Gastroesophageal sphincter (tissue), 4 donors: ENCODE data around the gene NEK11. TPM values are rescaled to one million over a fixed set of nuclear protein-coding genes. Genes with fewer than 3 reads are reported as not detected.
"Not testable (repeated sequence)": the region's sequence is repeated elsewhere in the genome, so short reads cannot be mapped to it uniquely, and the experiment has no call there.

ENCODE experiments used
- ATAC-seq: fragments of 150-250 bp; one replicate; pipeline ENCODE4 v1.9.1; 2016; ENCODE audit warnings: mild to moderate bottlenecking, moderate library complexity
- H3K27ac ChIP-seq, 4 donors: fragments of 200-600 bp; sonication (generic) in 3 of 4; 1 replicate in 3 of 4; 2 replicates in 1 of 4; pipeline ENCODE4 v1.5.1; 2016 to 2019
- H3K27me3 ChIP-seq: fragments of 200-600 bp; sonication (generic); one replicate; pipeline ENCODE4 v1.5.1; 2019
- H3K36me3 ChIP-seq, 2 donors: fragments of 200-600 bp; sonication (generic); one replicate each; pipeline ENCODE4 v1.5.1; 2019; ENCODE audit warnings: control low read depth in 1 of 2
- H3K4me1 ChIP-seq, 3 donors: fragments of 200-600 bp; sonication (generic); 1 replicate in 2 of 3; 2 replicates in 1 of 3; pipeline ENCODE4 v1.5.1; 2016 to 2019; ENCODE audit warnings: control low read depth in 2 of 3
- H3K4me3 ChIP-seq, 2 donors: fragments of 200-600 bp; sonication (generic); one replicate each; pipeline ENCODE4 v1.5.1; 2019; ENCODE audit warnings: mild to moderate bottlenecking in 1 of 2, moderate library complexity in 1 of 2
- H3K9me3 ChIP-seq, 3 donors: fragments of 200-600 bp; sonication (generic); one replicate each; pipeline ENCODE4 v1.5.1; 2017 to 2019; ENCODE audit warnings: control low read depth in 2 of 3
- EP300 ChIP-seq: sonication (generic); formaldehyde crosslinking; IDR thresholded peaks from one replicate; pipeline ENCODE4 v1.6.1; 2017; ENCODE audit warnings: antibody characterized with exemption, mild to moderate bottlenecking
- POLR2A ChIP-seq, 2 donors: fragments of 450-650 bp; IDR thresholded peaks; one replicate each; pipeline ENCODE4 v1.6.1; 2017; ENCODE audit warnings: antibody characterized with exemption in 2 of 2, mild to moderate bottlenecking in 2 of 2, moderate library complexity in 1 of 2
- POLR2AphosphoS5 ChIP-seq: sonication (generic); formaldehyde crosslinking; IDR thresholded peaks from one replicate; pipeline ENCODE4 v1.6.1; 2017; ENCODE audit warnings: antibody characterized with exemption
- WGBS, 2 donors: methylation state at CpG; one replicate each; pipeline ENCODE4 v1.1.5; 2018; ENCODE audit warnings: low coverage in 1 of 2; 5-methylcytosine and 5-hydroxymethylcytosine counted together
- total RNA-seq, 4 donors: library from RNA; depleted of rRNA; stranded (reverse); fragments of >200 nt; gene quantifications; one replicate each; pipeline ENCODE4 v1.1.0, GENCODE V29; 2016
- TF ChIP-seq, protein P1 (sequence below), 4 experiments: fragments of 200-600 bp in 2 of 4; fragments of 450-650 bp in 2 of 4; sonication (generic) in 1 of 4; IDR thresholded peaks; one replicate each; pipeline ENCODE4 v1.5.1; 2017 to 2019; ENCODE audit warnings: antibody characterized with exemption in 4 of 4, mild to moderate bottlenecking in 2 of 4, moderate library complexity in 2 of 4

The NEK11 gene
- total RNA-seq, 4 donors from 2014 or later: 4.4 to 19.1 (median 6.0) TPM

DNA sequence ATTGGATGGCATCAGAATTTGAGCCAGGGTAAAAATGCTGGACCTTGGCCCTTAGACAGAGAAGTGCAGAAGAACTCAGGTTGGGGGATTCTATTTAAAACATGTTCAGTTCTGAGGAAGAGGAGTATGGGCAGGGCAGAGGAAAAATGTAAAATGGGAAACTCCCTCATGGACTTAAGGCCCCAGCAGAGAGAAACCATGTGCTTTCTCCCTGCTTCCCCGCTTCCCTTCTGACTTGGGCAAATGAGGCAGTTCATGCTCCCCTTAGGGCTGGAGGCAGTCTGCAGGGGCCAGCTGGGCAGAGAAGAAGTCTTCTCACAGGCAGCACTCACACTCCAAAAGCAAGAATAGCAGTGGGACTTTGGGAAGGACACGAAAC, 345.0 kb downstream of the NEK11 start:
- no peaks in the 10 kb centered on the region for H3K27me3 ChIP-seq
- no peak for ATAC-seq
- 83 to 88% methylated on average over 1 of the region's 2 CpGs for WGBS, 2 donors
- peaks cover 0 to 57% of the 10 kb centered on the region in 2 donors for H3K36me3 ChIP-seq
- no peak overlapping the region for H3K27ac ChIP-seq
- TF ChIP-seq, protein P1, sequence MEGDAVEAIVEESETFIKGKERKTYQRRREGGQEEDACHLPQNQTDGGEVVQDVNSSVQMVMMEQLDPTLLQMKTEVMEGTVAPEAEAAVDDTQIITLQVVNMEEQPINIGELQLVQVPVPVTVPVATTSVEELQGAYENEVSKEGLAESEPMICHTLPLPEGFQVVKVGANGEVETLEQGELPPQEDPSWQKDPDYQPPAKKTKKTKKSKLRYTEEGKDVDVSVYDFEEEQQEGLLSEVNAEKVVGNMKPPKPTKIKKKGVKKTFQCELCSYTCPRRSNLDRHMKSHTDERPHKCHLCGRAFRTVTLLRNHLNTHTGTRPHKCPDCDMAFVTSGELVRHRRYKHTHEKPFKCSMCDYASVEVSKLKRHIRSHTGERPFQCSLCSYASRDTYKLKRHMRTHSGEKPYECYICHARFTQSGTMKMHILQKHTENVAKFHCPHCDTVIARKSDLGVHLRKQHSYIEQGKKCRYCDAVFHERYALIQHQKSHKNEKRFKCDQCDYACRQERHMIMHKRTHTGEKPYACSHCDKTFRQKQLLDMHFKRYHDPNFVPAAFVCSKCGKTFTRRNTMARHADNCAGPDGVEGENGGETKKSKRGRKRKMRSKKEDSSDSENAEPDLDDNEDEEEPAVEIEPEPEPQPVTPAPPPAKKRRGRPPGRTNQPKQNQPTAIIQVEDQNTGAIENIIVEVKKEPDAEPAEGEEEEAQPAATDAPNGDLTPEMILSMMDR (IDR thresholded peaks at IDR 0.05): no peak
- TF ChIP-seq POLR2AphosphoS5 (no peak), POLR2A (IDR thresholded peaks at IDR 0.05) (no peak), EP300 (no peak)
- no peaks in the 10 kb centered on the region for H3K9me3 ChIP-seq
- H3K4me3 ChIP-seq: no peak overlapping the region
- no peaks in the 10 kb centered on the region for H3K4me1 ChIP-seq

- 100% methylated on average over 2 of the region's 2 CpGs; no CpG with 5 or more reads in 1 of the 2 donors for WGBS, 2 donors
- H3K27me3 ChIP-seq: no peaks in the 10 kb centered on the region
- no peak for ATAC-seq
- H3K27ac ChIP-seq: no peak overlapping the region
- H3K36me3 ChIP-seq: peaks cover 0 to 57% of the 10 kb centered on the region in 2 donors
- H3K4me3 ChIP-seq: no peak overlapping the region
- TF ChIP-seq POLR2A (IDR thresholded peaks at IDR 0.05): no peak
- TF ChIP-seq EP300: no peak
- TF ChIP-seq, protein P1 (IDR thresholded peaks at IDR 0.05): no peak
- no peak for TF ChIP-seq POLR2AphosphoS5
- H3K4me1 ChIP-seq: peaks cover 0 to 9% (median under 1%) of the 10 kb centered on the region in 3 donors
- no peaks in the 10 kb centered on the region for H3K9me3 ChIP-seq
Observed at GRCh38 chr3:131374741-131375140, 348.1 kb downstream of the NEK11 start.

DNA sequence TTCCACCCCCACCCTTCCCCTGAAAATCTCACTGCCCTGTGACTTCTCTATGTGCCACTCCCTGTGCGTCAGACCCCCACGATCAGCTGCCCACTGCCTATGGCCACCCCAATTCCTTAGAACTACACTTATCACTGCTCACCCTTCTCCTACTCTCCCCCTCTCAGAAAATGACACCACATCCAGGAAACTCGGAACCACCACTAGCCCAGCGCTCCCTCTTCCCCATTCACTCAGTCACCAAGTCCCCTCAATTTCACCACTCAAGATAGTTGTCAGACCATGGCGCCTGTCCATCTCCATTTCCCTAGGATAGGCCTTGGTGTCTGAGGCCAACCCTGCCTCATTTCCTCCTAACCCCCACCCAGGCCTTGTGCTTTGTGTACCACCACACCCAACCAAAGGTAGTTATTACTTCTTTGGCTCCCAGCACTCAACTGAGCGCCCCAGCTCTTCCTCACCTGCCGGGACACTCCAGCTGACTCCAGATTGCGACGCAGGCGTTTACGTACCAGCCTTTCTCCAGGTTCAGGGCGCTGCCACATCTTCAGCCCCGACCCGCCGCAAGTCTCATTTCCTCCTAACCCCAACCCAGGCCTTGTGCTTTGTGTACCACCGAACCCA, 354.3 kb downstream of the NEK11 start:
- H3K9me3 ChIP-seq, H3K27me3 ChIP-seq: not testable (repeated sequence)
- 8 to 15% methylated on average over 7 to 16 of the region's 16 CpGs for WGBS, 2 donors
- Histone ChIP-seq H3K27ac (peak overlapping the region; percentile 48 to 97 (median 90)), H3K36me3 (peaks cover 0 to 35% of the 10 kb centered on the region in 2 donors), H3K4me1 (peaks cover 0 to 48% (median 15%) of the 10 kb centered on the region in 3 donors), H3K4me3 (peak overlapping the region; percentile 60 to 84)
- ATAC-seq: peak; percentile 3

DNA sequence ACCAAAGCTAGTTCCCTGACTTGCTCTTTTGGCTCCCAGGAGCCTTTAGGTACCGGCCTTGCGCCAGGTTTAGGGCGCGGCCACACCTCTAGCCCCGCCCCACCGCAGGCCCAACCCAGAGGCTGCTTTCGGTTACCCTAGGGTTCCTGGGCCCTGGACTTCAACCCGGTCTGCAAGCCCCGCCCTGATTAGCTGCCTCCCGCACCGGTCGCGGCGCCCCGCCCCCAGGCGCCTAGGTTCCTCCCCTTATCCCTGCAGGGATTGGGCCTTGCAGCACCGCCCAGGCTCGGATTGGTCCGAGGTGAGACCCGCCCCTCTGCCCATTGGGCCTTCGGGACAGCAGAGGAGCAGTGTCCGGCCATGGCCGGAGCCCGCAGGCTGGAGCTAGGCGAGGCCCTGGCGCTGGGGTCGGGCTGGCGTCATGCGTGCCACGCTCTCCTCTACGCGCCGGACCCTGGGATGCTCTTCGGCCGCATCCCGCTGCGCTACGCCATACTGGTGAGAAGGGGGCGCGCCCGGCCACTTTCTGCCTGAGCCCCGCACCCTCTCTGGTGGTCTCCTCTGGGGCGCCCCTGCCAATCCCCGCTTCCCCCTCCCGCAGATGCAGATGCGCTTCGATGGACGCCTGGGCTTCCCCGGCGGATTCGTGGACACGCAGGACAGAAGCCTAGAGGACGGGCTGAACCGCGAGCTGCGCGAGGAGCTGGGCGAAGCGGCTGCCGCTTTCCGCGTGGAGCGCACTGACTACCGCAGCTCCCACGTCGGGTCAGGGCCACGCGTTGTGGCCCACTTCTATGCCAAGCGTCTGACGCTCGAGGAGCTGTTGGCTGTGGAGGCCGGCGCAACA, 355.0 kb downstream of the NEK11 start, which contains the start of gene NUDT16:
Gene NUDT16, plus strand, starts transcription at position 330 of the 847 bp plus-strand sequence. Its CDS starts 31 bp downstream, at position 361.
- peak; percentile 93 for TF ChIP-seq POLR2AphosphoS5
- no peak for TF ChIP-seq EP300
- TF ChIP-seq POLR2A (IDR thresholded peaks at IDR 0.05): peak; percentile 97
- TF ChIP-seq, protein P1 (IDR thresholded peaks at IDR 0.05): peak in 2 of 4 experiments; percentile 22 to 24
- ATAC-seq: peak; percentile 98
- Histone ChIP-seq H3K27ac (peak within 1 kb of the TSS; percentile 90 to 97 (median 92)), H3K9me3 (no peaks in the 10 kb centered on the region), H3K36me3 (peaks cover 0 to 35% of the 10 kb centered on the region in 2 donors), H3K4me3 (peak within 1 kb of the TSS; percentile 72 to 84), H3K27me3 (no peaks in the 10 kb centered on the region), H3K4me1 (peaks cover 0 to 55% (median 15%) of the 10 kb centered on the region in 3 donors)
- WGBS, 2 donors: 0% methylated on average over 3 of the region's 73 CpGs; no CpG with 5 or more reads in 1 of the 2 donors

- WGBS, 2 donors: 43% methylated on average over 6 of the region's 6 CpGs; no CpG with 5 or more reads in 1 of the 2 donors
- peak; percentile 63 for ATAC-seq
Observed at GRCh38 chr3:131386429-131387165, 359.9 kb downstream of the NEK11 start.

More at GRCh38 chr3:131386429-131387165, 359.9 kb downstream of the NEK11 start:
- no peak for TF ChIP-seq POLR2A (IDR thresholded peaks at IDR 0.05)
- no peak for TF ChIP-seq EP300
- peak; percentile 20 for TF ChIP-seq POLR2AphosphoS5
- TF ChIP-seq, protein P1 (IDR thresholded peaks at IDR 0.05): no peak
- peaks cover 0 to 35% of the 10 kb centered on the region in 2 donors for H3K36me3 ChIP-seq
- no peak overlapping the region for H3K4me3 ChIP-seq
- H3K27ac ChIP-seq: peak overlapping the region; percentile 21 to 69 (median 63)
- H3K4me1 ChIP-seq: peaks cover 0 to 46% (median 9%) of the 10 kb centered on the region in 3 donors
- H3K9me3 ChIP-seq: no peaks in the 10 kb centered on the region
- H3K27me3 ChIP-seq: no peaks in the 10 kb centered on the region
